HepG2 (cell line): ENCODE data around the gene ZBP1. TPM values are rescaled to one million over a fixed set of nuclear protein-coding genes. Genes with fewer than 3 reads are reported as not detected.

Experiments
- ARNTL ChIP-seq: sonication (generic); formaldehyde crosslinking; IDR thresholded peaks from 2 replicates; pipeline ENCODE4 v1.4.0; 2020; ENCODE audit warnings: mild to moderate bottlenecking, missing genetic modification reagents
- GABPB1 ChIP-seq: IDR thresholded peaks from 2 replicates; pipeline ENCODE4 v1.6.1; 2016; ENCODE audit warnings: mild to moderate bottlenecking, missing genetic modification reagents, moderate library complexity, missing compliant biosample characterization
- HNF4G ChIP-seq, 2 experiments: sonication (generic) in 1 of 2; formaldehyde crosslinking in 1 of 2; IDR thresholded peaks; 2 replicates each; pipeline versions ENCODE4 v1.4.0 to v1.6.1; 2011 to 2020; ENCODE audit warnings: borderline replicate concordance in 2 of 2, low read depth in 2 of 2, mild to moderate bottlenecking in 2 of 2, low read length in 1 of 2, missing genetic modification reagents in 1 of 2, moderate library complexity in 1 of 2
- HNRNPK ChIP-seq: fragments of 200-400 bp; formaldehyde crosslinking; IDR thresholded peaks from 2 replicates; pipeline ENCODE4 v1.6.1; 2018; ENCODE audit warnings: low read length, low read depth, moderate library complexity, mild to moderate bottlenecking; ENCODE audit not compliant: poor library complexity, severe bottlenecking
- NR2F2 ChIP-seq: IDR thresholded peaks from 2 replicates; pipeline ENCODE4 v1.6.1; 2012; ENCODE audit warnings: low read depth, inconsistent platforms, borderline replicate concordance
- POGK ChIP-seq: sonication (generic); formaldehyde crosslinking; conservative IDR thresholded peaks from 2 replicates; pipeline ENCODE4 v1.8.0; 2022; ENCODE audit warnings: mild to moderate bottlenecking, moderate library complexity, missing genetic modification reagents
- RCOR2 ChIP-seq: IDR thresholded peaks from 2 replicates; pipeline ENCODE4 v1.6.1; 2016; ENCODE audit warnings: missing biosample characterization, missing genetic modification reagents
- SALL1 ChIP-seq: sonication (generic); formaldehyde crosslinking; IDR thresholded peaks from 2 replicates; pipeline ENCODE4 v1.8.0; 2022; ENCODE audit warnings: mild to moderate bottlenecking, missing genetic modification reagents
- ZBTB40 ChIP-seq, 2 experiments: fragments of 450-650 bp in 1 of 2; sonication (generic) in 1 of 2; formaldehyde crosslinking in 1 of 2; IDR thresholded peaks; 2 replicates each; pipeline versions ENCODE4 v1.6.1 to v1.8.0; 2016 to 2022; ENCODE audit warnings: antibody characterized with exemption in 1 of 2, mild to moderate bottlenecking in 1 of 2, missing genetic modification reagents in 1 of 2
- ZNF362 ChIP-seq: sonication (generic); formaldehyde crosslinking; IDR thresholded peaks from 2 replicates; pipeline ENCODE4 v1.4.0; 2020; ENCODE audit warnings: missing genetic modification reagents, mild to moderate bottlenecking, borderline replicate concordance
- ZNF615 ChIP-seq: sonication (generic); formaldehyde crosslinking; IDR thresholded peaks from 2 replicates; pipeline ENCODE4 v1.5.0; 2020; ENCODE audit warnings: mild to moderate bottlenecking, missing genetic modification reagents, borderline replicate concordance
- ZNF678 ChIP-seq: sonication (generic); formaldehyde crosslinking; IDR thresholded peaks from 2 replicates; pipeline ENCODE4 v1.4.0; 2020; ENCODE audit warnings: mild to moderate bottlenecking, missing genetic modification reagents
- ZNF850 ChIP-seq: sonication (generic); formaldehyde crosslinking; conservative IDR thresholded peaks from 2 replicates; pipeline ENCODE4 v1.9.0; 2021; ENCODE audit warnings: mild to moderate bottlenecking, missing genetic modification reagents
- polyA plus RNA-seq, 8 experiments: library from polyadenylated mRNA; depleted of rRNA in 3 of 8; stranded (reverse) in 7 of 8; unstranded in 1 of 8; fragments of >200 nt; fragmentation: Illumina TruSeq in 4 of 8; extraction: Trizol in 4 of 8; gene quantifications; 2 replicates each; pipeline versions ENCODE4 v1.2.1 to v1.2.3, GENCODE V29; 2011 to 2016; ENCODE audit warnings: low read depth in 4 of 8, missing spikeins in 1 of 8, mixed read lengths in 1 of 8; ENCODE audit not compliant: insufficient read depth in 1 of 8
- total RNA-seq, 5 experiments: library from RNA; depleted of rRNA; stranded (reverse); fragments of >200 nt; fragmentation: Illumina TruSeq; extraction: Trizol; gene quantifications; 2 replicates each; pipeline ENCODE4 v1.2.3, GENCODE V29; 2016; ENCODE audit warnings: low read depth in 1 of 5
- TF ChIP-seq, protein P1 (sequence below): IDR thresholded peaks from 2 replicates; pipeline ENCODE4 v1.6.1; 2016

ZBP1 gene
- total and polyA plus RNA-seq, 2 of the 13 experiments (the other 11 are each of a cell fraction or from before 2014, with no cell fraction given) = not detected

- TF ChIP-seq, protein P1, sequence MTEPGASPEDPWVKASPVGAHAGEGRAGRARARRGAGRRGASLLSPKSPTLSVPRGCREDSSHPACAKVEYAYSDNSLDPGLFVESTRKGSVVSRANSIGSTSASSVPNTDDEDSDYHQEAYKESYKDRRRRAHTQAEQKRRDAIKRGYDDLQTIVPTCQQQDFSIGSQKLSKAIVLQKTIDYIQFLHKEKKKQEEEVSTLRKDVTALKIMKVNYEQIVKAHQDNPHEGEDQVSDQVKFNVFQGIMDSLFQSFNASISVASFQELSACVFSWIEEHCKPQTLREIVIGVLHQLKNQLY (CRISPR knock-in tag) = peak; percentile 39; the same call in 1 of the 2 replicates
- TF ChIP-seq HNRNPK = no peak
- TF ChIP-seq ARNTL = peak; percentile 73; the same call in 1 of the 2 replicates
- TF ChIP-seq RCOR2 (CRISPR knock-in tag) = no peak
- TF ChIP-seq ZNF678 = no peak
- no peak for TF ChIP-seq NR2F2
- peak; percentile 67 for TF ChIP-seq SALL1 (CRISPR knock-in tag)
- no peak for TF ChIP-seq ZNF615
- peak; percentile 62 for TF ChIP-seq GABPB1 (CRISPR knock-in tag)
- TF ChIP-seq ZNF362 (CRISPR knock-in tag) = no peak
- TF ChIP-seq HNF4G (IDR thresholded peaks at IDR 0.05; ENCODE audit: borderline replicate concordance, low read depth, low read length) = no peak
- TF ChIP-seq HNF4G (CRISPR knock-in tag; IDR thresholded peaks at IDR 0.05; ENCODE audit: borderline replicate concordance, low read depth) = no peak
- no peak for TF ChIP-seq ZBTB40 (IDR thresholded peaks at IDR 0.05)
- no peak for TF ChIP-seq ZBTB40 (CRISPR knock-in tag; IDR thresholded peaks at IDR 0.05)
- TF ChIP-seq POGK (CRISPR knock-in tag) = 0 out of 2 replicates have a peak, but pooled peaks have one; percentile 47
- TF ChIP-seq ZNF850 (CRISPR knock-in tag) = no peak
Observed at GRCh38 chr20:57657535-57658446, 37.6 kb upstream of the ZBP1 start (continued).
